ENCODE data around the gene SGIP1.

Gene SGIP1

DNA sequence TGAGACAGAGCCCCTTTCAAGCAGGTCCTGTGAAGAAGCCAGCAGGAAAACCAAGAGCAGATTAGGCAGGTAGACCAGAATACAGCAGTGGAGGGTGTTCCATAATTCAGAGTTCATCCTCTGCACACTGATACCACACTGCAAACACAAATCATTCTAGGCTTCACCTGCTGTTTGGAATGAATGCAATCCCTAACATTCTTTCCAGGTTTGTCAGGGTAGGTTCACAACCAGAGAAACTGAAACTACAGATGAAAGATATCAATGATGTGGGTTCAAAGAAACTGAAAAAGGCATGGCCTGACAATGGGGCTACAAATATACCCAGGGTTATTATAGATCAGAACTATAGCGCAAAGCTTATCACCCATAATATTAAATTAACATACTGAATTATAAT lies 8.9 kb upstream of the SGIP1 start:
- DNase-seq, result no peak

DNA sequence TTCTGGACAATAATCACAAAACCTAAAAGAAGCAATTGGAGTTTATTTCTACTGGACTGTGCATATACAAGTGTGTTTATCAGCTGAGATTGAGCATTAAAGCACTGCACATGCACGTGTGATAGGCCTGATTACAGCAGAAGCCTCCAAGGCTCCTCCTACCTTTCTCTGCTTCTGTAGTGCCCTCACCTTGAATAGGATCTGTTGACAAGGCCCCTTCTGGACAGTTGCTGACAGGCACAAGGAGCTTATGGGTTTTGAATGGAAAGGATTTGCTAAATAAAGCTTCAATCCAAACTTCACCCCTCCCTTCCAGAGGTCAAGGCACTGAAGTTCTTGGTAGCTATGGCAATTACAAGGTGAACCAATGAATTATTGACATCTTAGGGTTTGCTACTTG lies 7.9 kb upstream of the SGIP1 start:
- DNase-seq, result no peak

DNA sequence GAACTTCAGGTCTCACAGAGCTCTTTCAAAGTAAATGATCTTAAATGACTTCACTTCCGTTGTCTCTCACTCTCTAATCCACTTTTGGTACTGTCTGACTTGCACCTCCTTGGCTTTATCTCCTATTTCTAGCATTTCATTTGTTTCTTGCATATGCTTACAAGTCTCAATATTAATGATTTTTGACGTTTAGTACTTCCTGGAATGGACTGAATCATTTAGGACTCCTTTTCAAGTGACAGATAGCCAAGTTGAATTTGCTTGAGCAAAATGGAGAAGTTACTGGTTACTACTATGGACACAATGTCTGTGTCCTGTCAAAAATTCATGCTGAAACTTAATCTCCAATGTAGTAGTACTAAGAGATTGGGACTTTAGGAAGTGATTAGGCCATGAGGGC lies 7.0 kb upstream of the SGIP1 start:
- DNase-seq, result no peak

DNA sequence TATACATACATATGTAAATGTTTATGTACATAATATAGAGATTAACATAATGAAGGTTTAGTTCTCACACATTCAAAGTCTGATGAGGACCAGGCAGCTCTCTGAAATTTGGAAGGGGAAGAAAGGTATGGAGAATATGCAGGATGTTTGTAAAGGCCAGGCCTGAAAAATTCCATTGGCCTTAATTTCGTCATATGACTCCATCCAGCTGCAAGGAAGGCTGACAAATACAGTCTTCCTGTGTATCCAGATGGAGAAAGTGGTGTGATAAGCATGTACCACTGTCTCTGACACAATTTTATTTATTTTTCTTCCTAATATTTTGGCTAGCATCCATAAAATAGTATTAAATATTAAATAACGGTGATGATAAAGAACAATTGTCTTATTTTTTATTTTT lies 6.3 kb upstream of the SGIP1 start:
- no peak for DNase-seq

DNA sequence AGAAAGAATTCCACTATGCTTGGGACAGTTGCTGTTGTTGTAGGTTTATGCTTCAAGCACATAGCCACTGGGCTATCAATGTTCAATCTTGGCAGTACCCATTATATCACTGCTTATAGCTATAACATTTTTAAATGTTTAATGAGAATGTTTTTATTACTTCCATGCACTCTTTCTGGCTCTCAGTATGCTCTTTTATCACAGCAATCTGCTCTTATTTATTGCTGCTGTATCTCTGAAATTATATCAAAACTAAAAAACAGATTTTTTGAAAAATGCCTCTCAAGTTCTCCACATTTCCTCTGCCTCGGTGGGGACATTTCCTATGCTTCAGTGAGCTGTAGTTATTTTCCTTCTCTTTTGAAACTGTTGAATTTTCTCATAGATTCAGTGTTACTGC lies 5.4 kb upstream of the SGIP1 start:
- DNase-seq, result no peak

DNA sequence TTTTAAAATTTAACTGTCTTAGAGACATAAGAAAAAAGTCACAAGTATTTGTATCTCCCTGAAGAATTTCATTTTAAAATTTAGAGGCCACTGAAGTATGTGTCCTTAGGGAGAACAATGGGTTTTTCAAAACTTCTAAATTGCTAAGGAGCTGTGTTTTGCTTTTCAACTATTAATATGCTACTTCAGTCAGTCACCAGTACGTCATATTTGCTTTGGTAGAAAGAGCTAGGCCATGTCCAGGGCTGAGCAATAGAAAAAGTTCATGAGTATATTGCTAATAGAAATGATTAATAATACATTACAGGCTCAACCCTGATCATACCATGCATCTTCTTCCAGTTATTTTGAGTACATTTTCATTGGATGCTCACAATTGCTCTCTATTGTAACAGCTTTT lies 1.7 kb upstream of the SGIP1 start:
- DNase-seq, result no peak

DNA sequence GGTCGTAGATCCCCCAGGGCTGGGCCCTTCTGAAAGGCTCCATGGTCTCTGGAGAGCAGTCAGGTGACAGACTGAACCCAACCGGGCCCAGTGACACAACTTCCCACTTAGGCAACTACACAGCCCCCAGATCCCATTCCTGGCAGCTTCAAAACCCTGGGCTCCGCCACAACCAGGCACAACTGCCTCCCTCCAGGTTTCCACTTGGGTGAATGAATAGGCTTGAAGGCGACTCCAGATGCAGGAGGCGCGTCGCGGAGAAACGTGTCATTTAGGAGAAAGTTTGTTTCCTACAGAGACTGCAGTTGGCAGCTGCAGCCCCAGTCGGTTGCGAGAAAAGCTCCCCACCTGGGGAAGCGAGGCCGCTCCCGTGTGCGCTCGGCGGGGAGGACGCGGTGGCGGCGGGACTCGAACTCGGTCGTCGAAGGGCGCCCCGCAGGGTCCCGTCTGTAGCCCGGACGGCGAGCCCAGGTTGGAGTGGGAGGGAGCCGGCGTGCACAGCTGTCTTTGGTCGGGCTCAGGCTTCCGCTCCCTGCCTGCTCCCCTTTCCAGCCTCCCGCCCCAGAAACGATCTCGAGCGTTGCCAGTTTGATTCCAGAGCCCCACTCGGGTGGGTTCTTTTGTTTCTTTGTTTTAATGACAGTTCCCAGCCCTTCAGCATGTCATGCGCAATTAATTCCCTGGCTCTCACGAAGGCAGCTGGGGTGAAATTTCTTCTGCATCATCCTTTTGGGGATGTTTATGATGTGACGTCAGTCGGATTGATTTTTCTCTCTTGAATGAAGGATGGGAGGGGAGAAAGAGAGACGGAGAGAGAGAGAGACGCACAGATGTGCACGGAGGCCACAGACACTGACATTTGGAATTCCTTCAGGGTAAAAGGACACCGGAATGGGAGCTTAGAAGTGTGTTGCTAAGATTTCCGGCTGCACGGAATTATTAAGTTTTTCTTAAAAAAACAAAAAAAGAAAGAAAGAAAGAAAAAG lies 862 bp upstream of the SGIP1 start:
- peak; percentile 36 for DNase-seq

DNA sequence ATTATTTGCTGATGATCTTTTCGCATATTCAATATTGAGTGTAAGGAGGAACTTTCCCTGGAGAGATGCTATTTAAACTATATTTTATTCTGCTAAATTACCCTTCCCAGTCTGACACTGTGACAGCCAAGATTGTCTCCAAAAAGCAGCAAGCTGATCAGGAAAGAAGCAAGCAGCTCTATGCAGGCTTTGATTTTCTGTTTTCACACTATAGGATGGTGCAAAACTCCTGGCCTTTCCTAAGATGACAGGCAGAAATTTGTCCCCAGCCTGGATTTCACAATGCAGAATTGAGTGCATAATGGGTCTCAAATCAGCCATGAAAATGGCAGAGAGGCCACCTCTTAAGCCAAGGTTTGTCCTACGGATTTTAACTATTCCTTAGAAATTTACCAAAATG lies 1.1 kb downstream of the SGIP1 start:
- DNase-seq, result no peak

DNA sequence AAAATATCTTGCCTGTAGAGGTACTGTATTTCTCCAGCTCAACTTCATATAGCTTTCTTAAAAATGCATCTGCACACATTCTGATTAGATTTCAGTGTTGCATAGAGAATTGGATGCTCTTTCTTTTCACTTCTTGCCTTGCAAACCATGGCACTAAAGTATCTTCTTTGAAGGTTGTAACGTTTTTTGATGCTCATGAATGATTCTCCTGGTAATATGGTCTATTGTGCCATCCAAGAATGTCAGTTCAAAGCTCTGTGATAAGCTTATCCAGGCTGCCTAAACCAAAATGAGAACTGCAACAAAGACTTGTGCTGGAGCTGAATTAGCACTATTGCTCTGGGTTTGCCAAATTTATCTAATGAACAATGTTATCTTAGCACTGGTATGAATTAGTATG lies 1.9 kb downstream of the SGIP1 start:
- no peak for DNase-seq

DNA sequence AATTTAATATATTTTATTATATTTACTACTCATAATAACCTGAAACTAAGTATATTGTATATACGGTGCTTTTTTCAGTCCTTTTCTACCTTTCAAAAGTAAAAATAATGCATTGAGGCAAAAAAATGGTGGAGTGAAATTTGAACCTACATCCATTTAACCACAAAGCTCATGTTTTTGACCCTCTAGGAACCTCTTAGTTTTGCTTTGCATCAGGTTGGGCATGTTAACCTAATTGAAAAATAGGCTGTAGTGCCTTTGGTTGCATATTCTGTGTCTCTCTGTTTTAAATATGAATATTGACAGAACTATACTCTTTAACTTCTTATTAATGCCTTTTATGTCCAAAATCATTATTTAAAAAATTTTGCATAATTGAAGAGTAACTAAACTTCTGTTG lies 3.8 kb downstream of the SGIP1 start:
- DNase-seq, result no peak

DNA sequence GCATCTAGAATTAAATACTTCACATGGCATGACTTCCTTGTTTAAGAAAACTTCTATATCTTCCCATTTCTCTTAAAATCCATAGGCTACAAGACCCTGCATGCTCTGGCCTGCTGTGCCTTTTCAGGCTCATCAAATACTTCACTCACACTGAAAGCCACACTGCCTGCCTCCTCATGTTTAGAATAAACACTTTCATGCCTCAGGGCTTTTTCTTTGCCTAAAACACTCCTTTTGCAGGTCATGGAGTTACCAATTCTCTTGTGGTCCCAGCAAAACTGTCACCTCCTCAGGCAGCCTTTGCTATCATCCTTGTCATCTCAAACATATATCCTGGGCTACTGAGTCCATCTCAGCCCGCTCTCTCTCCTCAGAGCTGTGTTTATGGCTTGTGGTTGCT lies 5.5 kb downstream of the SGIP1 start:
- DNase-seq, result no peak

DNA sequence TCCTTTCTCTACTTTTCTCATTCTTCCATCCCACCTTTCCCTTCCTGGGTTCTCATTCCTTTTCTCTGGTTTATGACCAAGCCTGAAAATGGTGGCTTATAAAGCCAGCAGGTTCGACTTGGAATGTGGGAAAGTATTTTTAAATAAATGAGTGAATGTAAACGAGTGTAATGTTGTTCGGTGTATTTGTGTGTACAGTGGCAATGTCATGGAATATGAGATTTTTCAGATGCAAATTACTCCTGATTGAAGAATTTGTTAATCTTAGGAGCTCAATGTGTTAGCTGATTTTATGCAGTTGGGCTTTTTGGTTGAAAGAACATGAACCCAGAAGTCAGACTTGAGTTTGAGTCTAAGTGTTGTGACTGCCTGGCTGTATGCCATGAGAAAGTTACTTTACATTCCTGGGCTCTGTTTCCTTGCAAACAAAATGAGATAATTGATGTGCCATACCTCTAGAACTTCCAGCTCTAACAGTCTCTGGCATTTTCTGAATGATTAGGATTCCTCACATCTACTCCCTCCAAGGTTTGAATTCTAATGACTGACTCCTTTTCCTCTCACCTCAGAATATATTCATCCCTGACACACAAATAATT lies 6.6 kb downstream of the SGIP1 start:
- no peak for DNase-seq

DNA sequence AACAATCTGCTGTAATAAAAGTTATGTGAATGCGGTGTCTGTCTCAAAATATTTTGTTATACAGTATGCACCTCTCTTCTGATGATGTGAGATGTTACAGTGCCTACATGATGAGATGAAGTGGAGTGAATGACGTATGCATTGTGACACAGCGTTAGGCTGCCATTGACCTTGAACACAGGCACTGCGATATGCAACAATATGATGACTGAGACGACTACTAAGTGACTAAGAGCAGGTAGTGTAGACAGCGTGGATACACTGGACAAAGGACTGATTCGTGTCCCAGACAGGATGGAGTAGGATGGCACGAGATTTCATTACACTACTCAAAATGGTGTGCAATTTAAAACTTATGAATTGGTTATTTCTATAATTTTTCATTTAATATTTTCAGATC lies 8.4 kb downstream of the SGIP1 start:
- DNase-seq, result no peak

DNA sequence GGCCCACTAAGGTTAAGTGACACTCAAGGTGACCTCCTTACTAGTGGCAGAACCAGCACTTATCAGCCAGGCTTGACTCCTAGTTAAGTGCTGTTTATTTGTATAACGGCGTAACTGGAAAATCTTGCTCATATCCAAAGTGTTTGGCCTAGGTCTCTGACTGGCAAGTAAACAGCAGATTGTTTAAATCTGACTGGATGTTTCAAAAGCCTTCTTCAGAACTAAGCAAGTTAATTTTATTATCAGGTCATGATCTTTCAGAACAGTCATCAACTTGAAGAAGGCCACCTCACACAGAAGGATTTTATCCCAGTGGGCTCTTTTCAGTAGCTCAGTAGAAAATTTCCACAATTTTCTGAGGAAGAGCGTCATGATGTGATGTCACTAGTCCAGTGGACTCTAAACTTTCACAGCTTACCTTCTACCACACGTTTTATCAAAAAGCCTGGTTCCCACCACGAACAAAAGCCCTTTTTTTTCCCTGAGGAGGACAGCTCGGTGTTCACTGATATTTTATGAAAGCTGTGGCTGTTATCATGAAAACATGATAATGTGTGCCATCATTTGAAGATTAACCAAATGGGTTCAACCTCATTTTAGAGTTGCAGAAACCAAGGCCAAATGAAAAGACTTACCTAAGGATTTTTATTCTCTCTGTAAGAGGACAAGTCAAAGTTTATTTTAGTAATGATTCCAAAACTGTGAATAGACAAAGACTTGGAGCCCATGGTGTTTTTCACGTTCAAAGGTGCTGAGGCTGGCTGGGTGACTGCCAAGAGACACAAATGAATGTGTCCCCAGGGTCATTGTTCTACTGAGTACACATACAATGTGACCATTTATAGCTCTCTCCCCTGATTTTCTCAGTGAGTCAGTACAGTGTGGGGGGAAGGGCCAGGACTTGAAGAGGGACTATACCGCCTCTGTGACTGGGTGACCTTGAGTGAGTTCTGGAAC lies 9.1 kb downstream of the SGIP1 start:
- peak; percentile 99 for DNase-seq

DNA sequence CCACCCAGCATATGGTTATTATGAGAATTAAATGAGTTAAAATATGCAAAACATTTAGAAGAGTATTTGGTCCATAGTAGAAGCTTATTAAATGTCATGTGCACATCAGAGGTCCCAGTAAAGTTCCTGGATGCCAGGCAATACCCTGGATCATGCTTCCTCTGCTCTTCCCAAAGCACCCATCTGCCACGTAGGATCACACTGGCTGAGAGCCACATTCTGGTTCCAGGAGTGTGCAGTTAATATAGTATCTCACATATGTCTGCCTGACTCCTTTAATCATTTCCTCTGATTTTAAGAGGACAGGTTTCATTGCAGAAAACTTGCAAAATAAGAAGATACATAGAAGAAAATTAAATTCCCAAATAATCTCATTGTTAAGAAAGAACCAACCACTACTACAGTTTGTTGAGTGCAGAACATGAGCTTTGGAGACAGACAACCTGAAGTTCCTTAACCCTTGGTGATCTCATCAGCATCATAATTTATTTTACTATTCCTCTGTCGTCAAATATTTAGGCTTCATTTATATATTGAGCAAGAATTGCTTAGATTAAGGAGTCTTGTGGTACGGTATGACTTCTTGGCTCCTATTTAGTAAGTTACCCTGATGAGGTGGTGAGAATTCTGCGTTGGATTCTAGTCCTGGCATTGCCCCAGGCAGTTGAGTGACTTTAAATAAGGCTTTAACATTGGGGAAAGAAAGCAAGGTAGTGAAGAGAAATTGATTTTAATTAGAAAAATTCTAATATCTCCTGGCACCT lies 12.3 kb downstream of the SGIP1 start:
- DNase-seq, result no peak

DNA sequence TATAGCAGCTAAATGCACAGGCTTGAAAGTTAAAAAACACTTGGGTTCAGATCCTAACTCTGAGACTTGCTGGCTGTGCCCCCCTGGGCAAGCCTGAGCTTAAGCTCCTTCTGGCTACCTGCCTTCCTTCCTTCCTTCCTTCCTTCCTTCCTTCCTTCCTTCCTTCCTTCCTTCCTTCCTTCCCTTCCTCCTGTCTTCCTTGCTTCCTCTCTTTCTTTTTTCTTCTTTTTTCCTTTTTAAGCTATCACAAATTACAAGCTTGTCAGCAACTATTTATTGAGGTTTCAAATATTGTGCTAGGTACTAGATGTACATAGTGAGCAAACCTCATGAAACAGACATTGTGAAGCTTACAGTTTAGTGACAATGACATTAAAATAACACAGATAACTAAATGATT lies 15.1 kb downstream of the SGIP1 start:
- no peak for DNase-seq

DNA sequence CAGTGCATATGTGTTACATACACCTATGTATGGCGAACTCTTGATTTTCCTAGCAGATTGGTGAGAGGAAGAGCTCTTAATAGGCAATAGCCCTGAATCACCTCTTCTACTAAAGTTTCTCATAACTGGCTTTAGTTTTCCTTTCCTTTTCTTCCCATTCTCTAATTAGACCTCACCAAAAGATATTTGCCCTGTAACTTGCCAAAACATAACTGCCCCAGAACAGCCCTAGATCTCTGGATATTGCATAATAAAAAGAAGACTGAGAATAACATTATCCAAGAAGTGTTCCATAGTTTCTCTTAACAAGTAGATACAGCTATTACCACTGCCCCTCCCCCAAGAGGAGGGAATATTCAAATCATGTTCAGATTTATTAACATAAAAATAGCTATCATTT lies 16.3 kb downstream of the SGIP1 start:
- DNase-seq, result no peak

DNA sequence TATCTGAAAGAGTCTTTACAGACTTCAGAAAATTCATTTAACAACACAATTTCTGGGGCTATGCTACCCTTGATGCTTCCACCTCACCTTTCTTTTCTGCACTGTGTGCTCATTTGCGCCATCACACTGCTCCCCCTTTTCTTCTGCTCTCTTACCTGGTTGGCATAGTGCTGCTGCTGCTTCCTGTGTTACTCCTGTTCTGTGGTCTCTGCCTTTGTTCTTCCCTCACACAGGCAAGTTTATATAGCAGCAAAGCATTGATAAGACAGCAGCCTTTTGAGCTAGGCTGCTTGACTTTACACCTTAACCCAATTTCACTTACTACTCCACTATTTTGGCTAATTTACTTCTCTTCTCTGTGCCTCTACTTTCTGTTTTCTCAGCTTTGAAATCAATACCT lies 18.3 kb downstream of the SGIP1 start:
- no peak for DNase-seq

DNA sequence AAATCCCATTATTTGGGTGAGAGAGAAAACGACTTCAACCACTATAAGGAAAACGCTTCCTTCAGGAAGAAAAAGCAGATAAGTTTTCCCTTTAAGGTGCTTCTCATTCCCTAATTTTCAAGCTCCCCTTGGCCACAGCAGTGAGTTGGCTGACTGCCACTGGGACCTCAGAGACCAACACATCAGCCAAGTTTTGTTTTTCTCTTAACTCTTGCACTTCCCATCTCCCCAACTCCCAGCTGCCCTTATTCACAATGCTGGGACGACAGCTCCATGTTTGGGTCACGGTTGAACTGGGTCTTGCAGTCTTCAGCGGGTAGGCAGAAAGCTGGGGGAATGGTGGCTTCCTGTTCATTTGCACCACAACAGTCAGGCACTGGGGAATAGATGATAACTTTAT lies 18.9 kb downstream of the SGIP1 start:
- DNase-seq, result no peak

DNA sequence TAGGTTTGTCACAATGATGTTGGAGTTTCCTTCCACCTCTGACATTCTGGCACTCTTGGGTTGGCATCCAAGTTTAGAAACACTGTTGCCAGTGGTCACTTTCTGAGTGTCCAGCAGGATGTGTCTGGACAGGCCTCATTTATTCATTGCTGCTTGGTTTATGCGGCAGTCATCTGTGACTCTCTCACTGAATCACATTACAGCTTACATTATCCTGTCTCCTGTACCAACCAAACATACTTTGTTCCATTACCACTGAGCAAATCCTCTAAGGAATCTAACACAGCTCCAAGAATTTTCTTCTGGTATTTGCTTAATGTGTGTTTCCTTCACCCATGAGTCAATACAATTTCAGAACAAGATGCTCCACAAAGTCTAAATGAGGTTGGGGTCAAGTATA lies 19.9 kb downstream of the SGIP1 start:
- DNase-seq, result no peak

DNA sequence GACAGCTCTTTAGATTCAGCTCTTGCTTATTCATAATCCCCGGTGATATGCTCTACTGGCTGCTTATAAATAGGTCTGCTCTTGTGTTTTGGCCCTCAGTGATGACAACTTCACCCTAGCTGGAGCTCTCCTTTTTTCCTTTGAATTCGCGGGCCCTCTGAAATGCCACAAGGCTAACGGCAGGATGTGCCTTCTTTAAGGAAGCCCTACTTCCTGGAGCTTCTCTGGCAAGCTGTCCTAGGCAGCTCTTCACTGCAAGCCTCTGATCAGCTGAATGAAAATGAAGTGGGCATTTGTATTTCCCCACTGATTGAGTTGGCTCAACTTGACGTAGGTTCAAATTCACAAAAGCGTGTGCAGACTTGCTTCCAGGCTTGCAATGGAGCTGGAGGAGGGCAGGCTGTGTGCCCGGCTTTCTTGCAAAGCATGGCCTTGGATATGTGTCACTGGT lies 22.2 kb downstream of the SGIP1 start:
- peak; percentile 81 for DNase-seq

DNA sequence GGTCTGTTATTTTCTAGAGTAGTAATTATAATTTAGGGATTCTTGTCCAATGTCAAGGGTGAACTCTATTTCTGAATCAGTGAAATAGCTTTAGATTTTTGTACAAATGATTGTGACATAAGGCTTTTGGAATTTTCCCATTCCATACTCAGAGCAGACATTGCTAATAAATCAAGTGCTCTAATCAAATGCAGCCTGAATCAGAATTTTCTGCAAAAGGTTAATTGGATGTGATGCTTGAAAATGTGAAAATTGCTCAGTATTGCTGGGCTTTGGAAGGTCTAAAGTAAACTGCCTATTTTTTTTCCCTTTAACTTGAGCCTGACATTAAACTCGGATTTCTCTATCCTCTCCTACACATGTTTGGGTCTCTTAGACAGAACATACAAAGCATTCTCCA lies 23.2 kb downstream of the SGIP1 start:
- DNase-seq, result no peak

DNA sequence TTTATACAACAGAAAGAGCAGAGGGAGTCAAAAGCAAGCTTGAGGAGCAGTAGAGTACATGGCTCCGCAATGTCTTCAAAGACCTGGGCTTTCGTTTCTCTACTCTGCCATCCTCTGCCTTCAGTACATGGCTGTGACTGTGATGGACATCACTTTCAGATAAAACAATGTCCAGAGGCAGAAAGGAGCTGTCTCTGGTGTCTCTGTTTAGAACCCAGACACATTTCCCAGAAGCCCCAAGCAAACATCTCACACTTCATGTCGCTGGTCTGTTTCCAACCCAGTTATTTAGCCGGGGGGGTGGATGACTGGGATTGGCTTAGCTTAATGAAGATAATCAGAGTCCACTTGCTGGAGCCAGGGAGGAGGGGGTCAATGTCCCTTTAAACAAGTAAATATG lies 25.6 kb downstream of the SGIP1 start:
- DNase-seq, result no peak
